Uterus (tissue), 2 donors: ENCODE results near the gene HTRA1.

Source experiments
- POLR2A ChIP-seq, 2 donors: fragments of 450-650 bp; IDR thresholded peaks; one replicate each; pipeline ENCODE4 v1.6.1; 2016; ENCODE audit warnings: antibody characterized with exemption in 2 of 2, mild to moderate bottlenecking in 1 of 2, moderate library complexity in 1 of 2
- TF ChIP-seq, protein P1 (sequence below), 4 experiments: fragments of 200-600 bp in 2 of 4; fragments of 450-650 bp in 2 of 4; sonication (generic) in 2 of 4; IDR thresholded peaks; one replicate each; pipeline ENCODE4 v1.5.1; 2016 to 2019; ENCODE audit warnings: antibody characterized with exemption in 4 of 4, mild to moderate bottlenecking in 2 of 4, moderate library complexity in 1 of 4

DNA sequence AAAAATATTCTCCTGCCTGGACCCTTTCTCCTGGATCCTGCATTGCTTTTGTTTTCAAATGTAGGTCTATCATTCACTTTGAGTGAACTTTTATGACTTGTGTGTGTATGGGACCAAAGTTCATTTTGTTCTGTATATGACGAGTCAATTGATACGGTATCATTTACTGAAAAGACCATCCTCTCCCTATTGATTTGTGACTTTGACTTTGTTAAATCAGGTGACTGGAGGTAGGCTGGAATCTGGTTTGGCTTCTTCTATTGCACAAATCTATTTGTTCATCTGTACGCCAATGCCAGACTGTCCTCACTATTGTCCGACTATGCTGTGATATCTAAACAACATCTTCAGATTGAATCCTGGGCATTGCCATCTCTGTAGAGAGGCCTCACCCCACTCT is 12.2 kb upstream of the HTRA1 start:
- TF ChIP-seq, protein P1, sequence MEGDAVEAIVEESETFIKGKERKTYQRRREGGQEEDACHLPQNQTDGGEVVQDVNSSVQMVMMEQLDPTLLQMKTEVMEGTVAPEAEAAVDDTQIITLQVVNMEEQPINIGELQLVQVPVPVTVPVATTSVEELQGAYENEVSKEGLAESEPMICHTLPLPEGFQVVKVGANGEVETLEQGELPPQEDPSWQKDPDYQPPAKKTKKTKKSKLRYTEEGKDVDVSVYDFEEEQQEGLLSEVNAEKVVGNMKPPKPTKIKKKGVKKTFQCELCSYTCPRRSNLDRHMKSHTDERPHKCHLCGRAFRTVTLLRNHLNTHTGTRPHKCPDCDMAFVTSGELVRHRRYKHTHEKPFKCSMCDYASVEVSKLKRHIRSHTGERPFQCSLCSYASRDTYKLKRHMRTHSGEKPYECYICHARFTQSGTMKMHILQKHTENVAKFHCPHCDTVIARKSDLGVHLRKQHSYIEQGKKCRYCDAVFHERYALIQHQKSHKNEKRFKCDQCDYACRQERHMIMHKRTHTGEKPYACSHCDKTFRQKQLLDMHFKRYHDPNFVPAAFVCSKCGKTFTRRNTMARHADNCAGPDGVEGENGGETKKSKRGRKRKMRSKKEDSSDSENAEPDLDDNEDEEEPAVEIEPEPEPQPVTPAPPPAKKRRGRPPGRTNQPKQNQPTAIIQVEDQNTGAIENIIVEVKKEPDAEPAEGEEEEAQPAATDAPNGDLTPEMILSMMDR (IDR thresholded peaks at IDR 0.05): no peak
- no peak for TF ChIP-seq POLR2A (IDR thresholded peaks at IDR 0.05)
